GM12874 (cell line): Measurements from ENCODE around the gene GNG7.

Experiments used
- TF ChIP-seq, protein P1 (sequence below): IDR thresholded peaks from 2 replicates; pipeline ENCODE4 v1.5.1; 2011; ENCODE audit warnings: low read depth, mild to moderate bottlenecking, control low read depth, low read length, moderate library complexity; ENCODE audit not compliant: insufficient read depth

GNG7 gene

DNA sequence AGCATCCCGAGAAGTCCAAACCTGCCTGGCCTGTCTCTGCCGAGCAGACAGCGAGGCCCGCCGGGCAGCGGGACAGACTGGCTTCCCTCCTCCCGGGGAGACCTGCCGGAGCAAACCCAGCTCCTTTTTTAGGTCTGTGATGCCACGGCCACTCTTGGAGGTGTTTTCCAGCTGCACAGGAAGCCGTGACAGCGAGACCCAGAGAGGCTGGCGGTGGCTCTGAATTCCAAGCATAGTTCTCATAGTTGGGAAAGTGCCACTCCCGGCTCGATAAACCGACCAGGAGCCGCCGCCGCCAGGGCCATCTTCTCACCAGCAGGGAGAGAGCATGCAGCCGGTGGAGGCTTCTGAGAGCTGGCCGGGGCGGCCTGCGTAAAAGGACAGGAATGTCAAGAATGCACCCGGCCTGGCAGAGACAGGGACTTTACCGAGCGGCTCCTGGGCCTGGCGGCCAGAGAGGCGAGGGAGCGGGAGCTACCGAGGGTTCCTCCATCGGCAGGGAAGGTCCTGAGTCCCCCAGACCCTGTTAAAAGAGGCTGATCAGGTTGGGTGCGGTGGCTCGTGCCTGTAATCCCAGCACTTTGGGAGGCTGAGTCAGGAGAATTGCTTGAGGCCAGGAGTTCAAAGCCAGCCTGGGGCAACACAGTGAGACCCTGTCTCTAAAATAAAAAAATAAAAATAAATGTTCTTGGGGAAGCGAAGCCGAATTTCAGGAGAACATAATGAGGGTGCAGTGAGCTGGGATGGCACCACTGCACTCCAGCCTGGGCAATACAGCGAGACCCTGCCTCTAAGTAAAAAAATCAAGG, 161.6 kb downstream of the GNG7 start:
- TF ChIP-seq, protein P1, sequence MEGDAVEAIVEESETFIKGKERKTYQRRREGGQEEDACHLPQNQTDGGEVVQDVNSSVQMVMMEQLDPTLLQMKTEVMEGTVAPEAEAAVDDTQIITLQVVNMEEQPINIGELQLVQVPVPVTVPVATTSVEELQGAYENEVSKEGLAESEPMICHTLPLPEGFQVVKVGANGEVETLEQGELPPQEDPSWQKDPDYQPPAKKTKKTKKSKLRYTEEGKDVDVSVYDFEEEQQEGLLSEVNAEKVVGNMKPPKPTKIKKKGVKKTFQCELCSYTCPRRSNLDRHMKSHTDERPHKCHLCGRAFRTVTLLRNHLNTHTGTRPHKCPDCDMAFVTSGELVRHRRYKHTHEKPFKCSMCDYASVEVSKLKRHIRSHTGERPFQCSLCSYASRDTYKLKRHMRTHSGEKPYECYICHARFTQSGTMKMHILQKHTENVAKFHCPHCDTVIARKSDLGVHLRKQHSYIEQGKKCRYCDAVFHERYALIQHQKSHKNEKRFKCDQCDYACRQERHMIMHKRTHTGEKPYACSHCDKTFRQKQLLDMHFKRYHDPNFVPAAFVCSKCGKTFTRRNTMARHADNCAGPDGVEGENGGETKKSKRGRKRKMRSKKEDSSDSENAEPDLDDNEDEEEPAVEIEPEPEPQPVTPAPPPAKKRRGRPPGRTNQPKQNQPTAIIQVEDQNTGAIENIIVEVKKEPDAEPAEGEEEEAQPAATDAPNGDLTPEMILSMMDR = no peak

DNA sequence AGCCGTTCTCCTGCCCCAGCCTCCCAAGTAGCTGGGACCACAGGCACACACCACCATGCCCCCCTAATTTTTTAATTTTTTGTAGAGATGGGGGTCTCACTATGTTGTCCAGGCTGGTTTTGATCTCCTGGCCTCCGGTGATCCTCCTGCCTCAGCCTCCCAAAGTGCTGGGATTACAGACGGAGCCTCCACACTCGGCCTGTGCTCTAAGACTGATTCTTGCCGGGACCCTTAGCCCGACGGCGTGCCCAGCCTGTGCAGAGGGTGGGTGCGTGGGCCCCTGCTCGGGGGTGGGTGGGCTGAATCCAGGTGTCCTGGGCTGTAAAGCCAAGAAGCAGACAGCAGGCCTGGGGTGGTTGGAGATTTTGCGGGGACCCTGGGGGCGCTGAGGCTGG, 162.2 kb downstream of the GNG7 start:
- TF ChIP-seq, protein P1 = no peak

DNA sequence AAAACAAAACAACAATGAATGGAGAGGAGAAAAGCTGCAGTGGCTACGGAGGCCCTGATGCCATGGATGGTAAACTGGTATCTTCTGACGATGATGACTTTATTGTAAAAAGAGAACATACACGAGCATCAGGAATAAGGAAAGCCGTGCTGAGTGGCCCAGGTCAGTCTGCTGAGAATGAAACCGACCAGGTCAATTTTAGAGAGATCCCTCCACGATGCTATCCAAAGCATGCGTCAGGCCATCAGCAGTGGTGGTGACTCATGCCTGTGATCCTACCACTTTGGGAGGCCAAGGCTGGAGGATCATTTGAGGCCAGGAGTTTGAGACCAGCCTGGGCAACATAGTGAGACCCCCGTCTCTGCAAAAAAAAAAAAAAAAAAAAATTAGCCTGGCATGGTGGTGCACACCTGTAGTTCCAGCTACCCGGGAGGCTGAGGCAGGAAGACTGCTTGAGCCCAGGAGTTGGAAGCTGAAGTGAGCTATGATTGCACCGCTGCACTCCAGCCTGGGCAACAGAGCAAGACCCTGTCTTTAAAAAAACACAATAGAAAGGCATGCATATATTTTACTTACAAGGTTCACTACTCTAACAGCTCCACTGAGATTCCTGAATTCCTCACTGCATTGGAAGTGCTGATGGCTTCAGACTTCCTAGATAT, 164.3 kb downstream of the GNG7 start:
- TF ChIP-seq, protein P1 = no peak

DNA sequence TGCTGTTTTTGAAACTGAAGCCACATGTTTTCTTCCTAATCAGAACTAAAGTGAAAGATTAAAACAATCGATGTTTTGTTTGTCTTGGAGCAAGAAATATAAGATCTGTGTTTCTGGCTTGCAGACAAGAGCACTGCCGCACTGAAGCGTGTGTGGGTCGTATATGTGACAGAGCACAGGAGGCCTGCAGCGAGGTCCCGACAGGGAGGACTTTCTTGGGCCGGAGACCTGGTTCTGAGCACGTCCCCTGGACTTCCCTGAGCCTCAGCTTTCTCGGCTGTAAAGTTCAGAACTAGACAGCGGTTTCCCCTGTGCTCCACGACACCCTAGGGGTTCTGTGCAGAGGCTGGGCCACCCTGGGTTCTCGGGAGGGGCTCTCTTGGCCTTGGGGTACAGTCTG, 166.0 kb downstream of the GNG7 start:
- TF ChIP-seq, protein P1 = no peak

DNA sequence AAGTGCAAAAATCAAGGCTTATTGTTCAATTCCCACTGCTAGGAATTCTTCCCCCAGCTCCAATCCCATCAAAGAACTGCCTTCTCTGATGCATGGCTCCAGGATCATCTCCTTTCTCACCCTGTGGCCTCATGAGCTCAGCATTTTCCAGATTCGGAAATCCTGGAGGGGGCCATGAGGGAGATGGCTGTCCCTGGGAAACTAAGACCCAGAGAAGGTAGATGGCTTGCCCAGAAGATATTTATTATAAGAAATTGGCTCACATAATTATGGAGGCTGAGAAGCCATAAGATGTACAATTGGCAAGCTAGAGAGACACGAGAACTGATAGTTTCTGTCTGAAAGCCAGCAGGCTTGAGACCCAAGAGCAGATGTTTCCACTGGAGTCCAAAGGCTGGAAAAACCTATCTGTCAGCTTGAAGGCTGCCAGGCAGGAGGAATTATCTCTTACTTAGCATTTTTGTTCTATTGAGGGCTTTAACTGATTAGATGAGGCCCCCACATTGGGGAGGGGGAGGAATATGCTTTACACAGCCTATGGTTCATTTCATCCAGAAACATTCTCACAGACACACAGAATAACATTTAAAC, 168.0 kb downstream of the GNG7 start:
- TF ChIP-seq, protein P1 = no peak

DNA sequence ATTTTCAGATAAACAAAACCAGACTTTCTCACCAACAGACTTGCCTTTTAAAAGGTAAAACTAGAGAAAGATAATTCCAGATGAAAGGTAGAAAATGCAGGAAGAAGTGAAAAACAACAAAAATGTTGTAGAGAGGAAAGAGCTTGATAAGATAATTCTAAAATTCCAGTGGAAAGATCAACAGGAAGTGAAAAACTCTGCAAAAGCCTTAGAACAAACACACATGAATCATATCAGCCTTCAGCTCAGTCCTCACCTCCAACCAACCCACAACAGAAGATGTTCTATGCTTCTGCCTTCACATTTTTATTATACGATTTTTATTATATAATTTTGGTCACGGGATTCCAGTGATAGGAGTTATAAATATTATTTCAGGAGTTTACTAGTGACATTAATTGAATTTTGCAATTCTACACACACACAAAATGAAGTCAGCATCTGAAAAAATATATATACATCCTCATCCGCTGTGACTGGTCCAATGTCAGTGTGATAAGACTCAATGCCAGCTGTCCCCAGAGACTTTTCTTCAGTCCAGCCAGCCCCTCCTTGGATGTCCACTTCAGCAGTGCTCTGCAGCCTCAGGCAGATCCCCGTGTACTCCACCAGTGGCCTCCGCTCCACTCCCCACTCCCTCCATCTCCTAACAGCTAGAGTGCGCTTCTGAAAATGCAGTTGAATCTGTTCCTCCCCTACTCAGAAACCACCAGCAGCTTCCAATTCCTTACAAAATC, 168.6 kb downstream of the GNG7 start:
- TF ChIP-seq, protein P1 = no peak

DNA sequence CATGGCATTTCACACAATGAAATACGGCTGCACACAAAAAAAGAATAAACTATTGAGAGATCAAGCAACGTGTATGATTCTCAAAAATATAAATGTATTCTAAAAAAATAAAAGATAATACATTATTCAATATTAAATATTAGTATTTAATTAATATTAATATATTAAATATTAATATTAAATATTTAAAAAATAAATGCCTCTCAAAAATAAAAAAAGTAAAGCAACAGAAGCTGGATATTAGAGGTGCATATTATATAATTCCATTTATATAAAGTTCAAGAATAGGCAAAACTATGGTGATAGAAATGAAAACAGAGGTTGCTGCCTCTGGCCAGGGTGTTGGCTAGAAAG, 169.4 kb downstream of the GNG7 start:
- TF ChIP-seq, protein P1 = no peak
